RWPE1 (cell line): Measurements from ENCODE around the gene SPOCD1.

Experiments used
- CTCF ChIA-PET: fragments of 350-600 bp; sonication (Branson Sonifier 250); formaldehyde crosslinking; extraction: SDS; loops from one replicate; lab custom pipeline; 2021; lab: Yijun Ruan, JAX
- POLR2A ChIA-PET: fragments of 400-600 bp; formaldehyde crosslinking; extraction: SDS; loops from one replicate; lab custom pipeline; 2020; ENCODE audit warnings: antibody characterized with exemption; ENCODE audit not compliant: low non-redundant PET; lab: Yijun Ruan, JAX
- DNase-seq: peaks from one replicate; pipeline ENCODE4 v3.0.0; 2012; ENCODE audit warnings: low spot score
- H3K27ac ChIP-seq: fragments of 450-650 bp; 2 replicates; pipeline ENCODE4 v1.5.1; 2017
- TF ChIP-seq, protein P1 (sequence below): fragments of 450-650 bp; conservative IDR thresholded peaks from 2 replicates; pipeline ENCODE4 v1.5.1; 2017; ENCODE audit warnings: low read depth, mild to moderate bottlenecking

SPOCD1 gene

DNA sequence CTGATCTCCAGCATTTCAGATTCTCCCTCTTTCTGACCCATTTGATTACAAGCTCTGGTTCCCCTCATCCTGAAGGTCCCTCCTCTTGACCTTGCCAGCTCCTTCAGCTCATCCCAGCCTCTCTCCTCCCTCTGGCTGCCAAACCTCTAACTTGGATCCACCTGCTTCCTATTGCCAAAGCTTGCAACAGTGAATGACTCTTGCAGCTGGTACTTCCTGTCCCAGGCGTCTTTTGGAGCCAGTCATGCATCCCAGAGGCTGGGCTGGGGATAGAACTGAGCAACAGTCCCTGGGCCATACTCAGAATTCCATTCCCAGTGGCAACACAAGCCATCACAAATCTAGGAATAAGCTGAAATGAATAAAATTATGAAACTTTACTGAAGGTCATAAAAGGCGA, 27.7 kb upstream of the SPOCD1 start:
- ChIA-PET CTCF (interaction anchor here (0.5 kb wide), 1 partner anchor 24 kb away, joined by 4 read pairs; no protein-coding TSS in a partner anchor), POLR2A (no interaction called here)
- H3K27ac ChIP-seq = peak overlapping the region; percentile 65
- peak; percentile 39 for DNase-seq
- TF ChIP-seq, protein P1, sequence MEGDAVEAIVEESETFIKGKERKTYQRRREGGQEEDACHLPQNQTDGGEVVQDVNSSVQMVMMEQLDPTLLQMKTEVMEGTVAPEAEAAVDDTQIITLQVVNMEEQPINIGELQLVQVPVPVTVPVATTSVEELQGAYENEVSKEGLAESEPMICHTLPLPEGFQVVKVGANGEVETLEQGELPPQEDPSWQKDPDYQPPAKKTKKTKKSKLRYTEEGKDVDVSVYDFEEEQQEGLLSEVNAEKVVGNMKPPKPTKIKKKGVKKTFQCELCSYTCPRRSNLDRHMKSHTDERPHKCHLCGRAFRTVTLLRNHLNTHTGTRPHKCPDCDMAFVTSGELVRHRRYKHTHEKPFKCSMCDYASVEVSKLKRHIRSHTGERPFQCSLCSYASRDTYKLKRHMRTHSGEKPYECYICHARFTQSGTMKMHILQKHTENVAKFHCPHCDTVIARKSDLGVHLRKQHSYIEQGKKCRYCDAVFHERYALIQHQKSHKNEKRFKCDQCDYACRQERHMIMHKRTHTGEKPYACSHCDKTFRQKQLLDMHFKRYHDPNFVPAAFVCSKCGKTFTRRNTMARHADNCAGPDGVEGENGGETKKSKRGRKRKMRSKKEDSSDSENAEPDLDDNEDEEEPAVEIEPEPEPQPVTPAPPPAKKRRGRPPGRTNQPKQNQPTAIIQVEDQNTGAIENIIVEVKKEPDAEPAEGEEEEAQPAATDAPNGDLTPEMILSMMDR = no peak

DNA sequence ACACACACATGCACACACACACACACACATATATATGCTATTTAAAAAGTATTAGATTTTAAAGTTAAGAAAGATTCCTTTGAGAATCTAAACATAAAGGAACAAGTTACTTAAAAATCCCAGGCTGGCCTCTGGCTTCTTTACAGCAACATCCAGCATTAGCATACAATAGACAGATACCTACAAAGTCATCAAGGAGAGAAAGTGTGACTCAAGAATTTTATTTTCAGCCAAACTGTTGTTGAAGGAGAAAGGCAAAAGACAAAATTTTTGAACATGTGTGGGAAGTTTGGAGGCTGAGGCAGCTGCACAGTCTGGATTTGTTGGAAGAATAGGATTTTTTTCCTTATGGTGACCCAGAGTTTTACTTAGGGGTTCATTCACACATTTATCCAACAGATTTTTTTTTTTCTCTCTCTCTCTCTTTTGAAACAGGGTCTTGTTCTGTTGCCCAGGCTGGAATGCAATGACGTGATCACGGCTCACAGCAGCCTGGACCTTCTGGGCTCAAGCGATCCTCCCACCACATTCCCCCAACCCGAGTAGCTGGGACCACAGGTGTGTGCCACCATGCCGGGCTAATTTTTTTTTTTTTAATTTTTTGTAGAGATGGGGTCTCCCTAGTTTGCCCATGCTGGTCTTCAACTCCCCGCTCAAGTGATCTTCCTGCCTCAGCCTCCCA, 24.0 kb upstream of the SPOCD1 start:
- DNase-seq = no peak
- H3K27ac ChIP-seq = no peak overlapping the region
- TF ChIP-seq, protein P1 = no peak
- CTCF ChIA-PET = interaction anchor here (0.8 kb wide), 1 partner anchor 125 kb away, joined by 3 read pairs; no protein-coding TSS in a partner anchor
- POLR2A ChIA-PET = no interaction called here

DNA sequence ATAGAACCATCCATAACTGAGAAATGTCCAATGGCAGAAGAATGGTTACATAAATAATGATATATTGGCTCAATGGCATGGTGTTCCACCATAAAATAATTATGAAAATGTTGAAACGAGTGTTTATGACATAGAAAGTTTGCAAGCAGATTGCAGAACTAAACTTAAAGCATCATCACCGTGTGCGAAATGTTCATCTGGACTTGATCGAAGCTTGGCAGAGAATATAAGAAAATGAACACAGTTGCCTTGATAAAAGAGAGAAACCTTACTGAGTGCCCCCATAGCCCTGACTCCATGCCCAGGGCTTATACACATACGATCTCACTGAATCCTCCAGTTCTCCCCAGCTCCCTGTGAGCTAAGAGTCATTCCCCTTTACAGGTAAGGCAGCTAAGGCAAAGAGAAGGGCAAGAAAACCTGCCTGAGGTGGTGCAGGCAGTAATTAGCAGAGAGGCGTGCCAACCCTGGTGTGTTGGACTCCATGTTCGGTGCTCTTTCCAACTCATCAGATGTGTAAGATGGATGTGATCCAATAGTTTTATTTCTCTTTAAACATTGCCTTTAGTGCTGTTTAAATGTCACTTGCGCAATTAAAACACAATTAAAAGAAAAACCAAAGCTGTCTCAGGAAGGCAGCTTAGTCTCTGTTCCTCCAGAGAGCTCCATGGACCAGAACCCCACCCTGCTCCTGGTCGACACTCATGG, 21.8 kb upstream of the SPOCD1 start:
- no peak for DNase-seq
- POLR2A ChIA-PET = no interaction called here
- no peak overlapping the region for H3K27ac ChIP-seq
- CTCF ChIA-PET = interaction anchor here (0.6 to 0.7 kb wide), 2 partner anchors 20 to 233 kb away, joined by 3 to 4 read pairs; no protein-coding TSS in a partner anchor
- TF ChIP-seq, protein P1 = no peak

DNA sequence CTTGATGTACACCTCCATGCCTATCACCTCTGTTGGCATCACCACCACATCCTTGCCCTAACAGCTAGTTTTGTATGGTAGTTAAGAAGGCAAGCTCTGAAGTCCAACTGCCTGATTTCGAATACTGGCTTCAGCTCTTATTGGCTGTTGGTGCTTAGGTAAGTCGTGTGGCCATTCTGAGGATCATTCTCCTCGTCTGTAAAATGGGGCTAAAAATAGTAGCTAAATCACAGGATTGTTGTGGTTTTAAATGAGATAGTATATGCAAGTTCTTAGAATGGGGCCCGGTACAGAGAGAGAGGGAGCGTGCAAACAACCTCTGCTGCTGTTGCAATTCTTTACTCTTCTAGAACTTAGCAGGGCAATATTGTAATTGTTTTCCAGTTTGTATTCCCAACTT, 20.8 kb upstream of the SPOCD1 start:
- H3K27ac ChIP-seq = no peak overlapping the region
- TF ChIP-seq, protein P1 = no peak
- POLR2A ChIA-PET = no interaction called here
- CTCF ChIA-PET = no interaction called here
- DNase-seq = no peak

DNA sequence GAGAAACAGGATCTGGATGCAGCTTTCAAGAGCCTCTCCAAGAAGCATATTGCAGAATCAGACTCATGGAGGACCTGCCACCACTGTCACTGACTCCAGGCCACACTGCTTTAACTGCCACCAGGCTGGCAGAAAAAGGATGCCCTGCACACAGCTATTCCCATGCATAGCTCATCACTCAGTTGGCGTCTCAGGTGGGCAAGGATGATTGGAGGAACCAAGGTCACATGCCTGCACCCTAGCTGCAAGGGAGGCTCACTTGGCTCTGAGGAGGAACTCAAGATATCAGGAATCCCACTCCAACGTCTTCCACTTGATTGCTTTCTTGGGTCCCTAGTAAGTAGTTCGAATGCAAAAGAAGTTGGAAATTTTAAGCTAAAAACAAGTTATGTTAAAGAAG, 19.6 kb upstream of the SPOCD1 start:
- H3K27ac ChIP-seq = no peak overlapping the region
- ChIA-PET POLR2A (no interaction called here), CTCF (interaction anchor here (0.6 kb wide), 1 partner anchor 36 kb away, joined by 3 read pairs; no protein-coding TSS in a partner anchor)
- TF ChIP-seq, protein P1 = no peak
- no peak for DNase-seq

DNA sequence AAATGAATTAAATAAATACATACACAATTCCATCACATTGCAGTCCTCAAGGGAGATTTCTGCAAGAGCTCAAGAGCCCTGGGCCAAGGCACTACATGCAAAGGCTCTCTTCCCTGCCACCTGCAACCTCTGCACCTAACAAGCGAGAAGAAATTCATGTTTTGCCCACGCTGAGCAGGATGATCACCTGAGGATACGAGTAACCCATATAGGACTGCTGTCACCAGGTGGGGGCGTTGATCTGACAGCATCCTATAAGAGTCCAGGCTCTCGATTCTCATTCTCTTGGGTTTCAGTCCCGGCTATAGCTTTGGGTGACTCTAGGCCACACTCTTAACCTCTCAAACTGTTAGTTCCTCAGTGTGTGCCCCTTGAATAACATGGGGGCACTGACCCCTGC, 18.7 kb upstream of the SPOCD1 start:
- CTCF ChIA-PET = no interaction called here

More for the DNA sequence above, 18.7 kb upstream of the SPOCD1 start:
- TF ChIP-seq, protein P1 = no peak
- H3K27ac ChIP-seq = no peak overlapping the region
- POLR2A ChIA-PET = no interaction called here
- DNase-seq = no peak
